ENCODE measurements around the gene CYFIP1. TPM values are rescaled to one million over a fixed set of nuclear protein-coding genes. Genes with fewer than 3 reads are reported as not detected.

Gene CYFIP1
- total RNA-seq, 1 donor from 2014 or later: 14.5 TPM

DNA sequence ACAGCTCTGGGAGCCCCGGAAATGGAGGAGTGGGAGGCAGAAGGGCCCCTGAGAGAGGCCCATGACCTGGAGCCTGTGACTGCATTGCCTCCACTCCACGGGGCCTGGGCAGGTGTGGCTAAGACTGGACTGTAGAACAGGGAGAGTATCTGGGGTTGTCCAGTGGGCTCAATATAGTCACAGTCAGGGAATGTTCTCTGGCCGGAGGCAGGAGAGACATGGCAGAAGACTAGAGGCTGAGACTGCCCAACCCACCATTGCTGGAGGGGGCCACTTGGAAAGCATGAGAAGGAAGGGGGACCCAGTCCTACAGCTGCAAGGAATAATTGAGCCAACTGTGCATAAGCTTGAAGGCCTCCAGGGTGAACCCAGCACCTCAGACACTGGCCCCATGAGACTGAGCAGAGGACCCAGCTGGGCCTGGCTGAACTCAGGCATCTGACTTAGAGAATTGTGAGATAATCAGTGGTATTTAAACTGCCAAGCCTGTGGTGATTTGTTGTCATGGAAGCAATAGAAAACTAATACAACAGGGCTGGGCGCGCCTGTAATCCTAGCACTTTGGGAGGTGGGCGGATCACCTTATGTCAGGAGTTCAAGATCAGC lies 108.6 kb downstream of the CYFIP1 start:
- intact Hi-C loops (cut with micrococcal nuclease): no loop called here

GRCh38 chr15:22870865-22871264 lies 109.3 kb downstream of the CYFIP1 start:
- intact Hi-C loops (cut with micrococcal nuclease): no loop called here

GRCh38 chr15:22869856-22870255 lies 110.3 kb downstream of the CYFIP1 start:
- intact Hi-C loops (cut with micrococcal nuclease): no loop called here

DNA sequence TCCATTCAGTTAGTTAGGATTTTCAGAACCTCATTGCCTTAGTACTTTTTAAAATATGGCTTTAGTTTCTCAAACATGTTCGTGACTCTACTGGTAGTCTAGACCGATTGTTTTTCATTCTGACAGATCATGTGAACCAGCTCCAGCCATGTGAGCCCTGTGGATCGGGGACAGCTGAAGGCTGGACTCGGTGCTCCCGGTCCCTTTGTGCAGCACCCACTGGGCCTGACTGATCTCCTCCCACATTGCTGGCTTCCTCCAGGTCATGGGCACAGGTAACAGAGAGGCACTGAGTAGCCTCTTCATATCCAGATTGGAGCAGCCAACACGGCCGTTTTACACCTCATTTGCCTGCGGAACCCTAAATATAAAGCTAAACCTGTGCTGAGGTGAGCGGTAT lies 111.2 kb downstream of the CYFIP1 start:
- intact Hi-C loops (cut with micrococcal nuclease): no loop called here

DNA sequence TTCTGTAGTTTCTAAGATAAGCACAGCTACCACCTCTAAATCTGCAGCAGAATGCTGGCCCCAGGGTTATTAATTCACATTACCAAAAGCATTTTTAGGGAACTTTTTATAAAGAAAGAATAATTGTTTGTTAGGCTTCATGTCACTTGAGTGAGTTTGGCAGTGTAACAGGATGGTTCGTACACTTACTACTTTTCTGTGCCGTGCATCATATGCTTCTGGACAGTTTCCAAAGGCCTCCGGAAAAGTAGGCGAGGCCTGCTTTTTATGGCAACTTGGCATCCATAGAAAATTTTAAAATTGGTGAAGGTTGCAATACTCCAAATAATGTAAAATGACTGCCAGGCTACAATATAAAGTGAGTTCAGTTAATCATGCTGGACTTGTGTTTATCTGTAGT lies 111.7 kb downstream of the CYFIP1 start:
- intact Hi-C loops (cut with micrococcal nuclease): no loop called here

DNA sequence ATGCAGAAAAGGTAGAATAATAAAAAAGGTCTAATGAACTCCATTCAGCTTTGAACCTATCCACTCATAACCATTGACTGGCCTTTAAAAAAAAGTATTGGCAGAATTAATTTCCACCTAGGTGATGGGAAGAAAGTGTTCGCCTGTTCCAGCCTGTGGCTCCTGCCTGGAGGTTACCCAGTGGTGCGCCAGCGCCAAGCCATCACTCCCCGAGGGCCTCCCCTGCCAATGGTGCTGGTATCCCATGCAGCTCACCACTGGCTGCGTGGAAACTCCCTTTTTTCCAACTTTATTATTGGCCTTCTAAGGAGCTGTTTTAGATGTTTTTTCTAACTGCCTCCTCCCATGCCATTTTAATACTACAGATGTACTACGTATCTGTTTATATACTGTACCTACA lies 112.3 kb downstream of the CYFIP1 start:
- intact Hi-C loops (cut with micrococcal nuclease): no loop called here

GRCh38 chr15:22866079-22866478 lies 114.1 kb downstream of the CYFIP1 start:
- intact Hi-C loops (cut with micrococcal nuclease): no loop called here

- intact Hi-C loops (cut with micrococcal nuclease): no loop called here
These were observed 116.8 kb downstream of the CYFIP1 start for GRCh38 chr15:22863356-22863755.

DNA sequence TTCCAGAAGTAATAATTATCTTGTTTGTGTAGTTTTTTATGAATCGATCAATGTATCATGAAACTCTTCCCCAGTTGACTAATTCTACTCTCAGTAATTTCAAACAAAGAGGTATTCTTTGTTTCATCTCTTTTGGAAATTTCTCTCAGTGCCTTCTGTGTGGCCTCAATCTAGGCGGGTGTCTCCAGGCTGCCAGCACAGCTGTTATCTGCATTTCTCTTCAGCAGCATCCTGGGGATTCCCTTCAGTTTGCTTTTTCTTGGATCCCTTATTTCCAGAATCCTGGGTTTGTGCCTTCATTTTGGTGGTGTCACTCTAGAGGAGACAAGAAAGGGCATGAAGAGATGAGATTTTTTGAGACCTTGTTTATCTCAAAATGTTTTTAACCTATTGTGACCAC lies 119.0 kb downstream of the CYFIP1 start:
- intact Hi-C loops (cut with micrococcal nuclease): no loop called here

GRCh38 chr15:22856659-22857058 lies 123.5 kb downstream of the CYFIP1 start:
- intact Hi-C loops (cut with micrococcal nuclease): no loop called here

DNA sequence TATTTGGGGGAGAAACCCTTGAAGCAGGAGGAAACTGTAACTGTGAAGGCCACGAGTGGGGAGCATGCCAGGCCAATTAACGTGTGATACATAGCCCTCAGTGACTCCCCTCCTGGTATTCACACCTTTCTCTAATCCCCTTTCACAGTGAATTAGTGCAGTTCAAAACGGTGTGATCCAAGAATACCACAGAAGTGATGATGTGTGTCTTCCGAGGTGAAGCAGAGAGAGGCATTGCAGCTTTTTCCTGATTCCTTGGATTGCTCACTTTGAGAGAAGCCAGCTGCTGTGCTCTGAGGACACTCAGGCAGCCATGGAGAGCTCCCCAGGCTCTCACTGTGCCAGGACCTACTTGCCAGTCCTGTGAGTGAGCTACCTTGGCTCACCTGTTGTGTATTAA lies 124.4 kb downstream of the CYFIP1 start:
- intact Hi-C loops (cut with micrococcal nuclease): no loop called here

DNA sequence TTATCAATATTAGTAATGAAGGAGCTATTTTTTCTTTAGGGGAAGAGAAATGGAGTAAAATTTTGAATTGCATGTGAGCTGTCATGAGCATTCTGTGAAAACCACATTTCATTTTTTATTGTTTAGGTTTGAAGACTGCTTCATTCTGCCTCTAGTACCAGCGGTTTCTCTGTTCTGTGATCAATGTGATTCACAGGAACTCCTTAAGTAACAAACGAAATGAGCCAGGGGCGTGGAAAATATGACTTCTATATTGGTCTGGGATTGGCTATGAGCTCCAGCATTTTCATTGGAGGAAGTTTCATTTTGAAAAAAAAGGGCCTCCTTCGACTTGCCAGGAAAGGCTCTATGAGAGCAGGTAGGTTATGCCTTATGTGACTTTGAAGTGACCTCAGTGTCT lies 128.7 kb downstream of the CYFIP1 start:
- intact Hi-C loops (cut with micrococcal nuclease): no loop called here

- intact Hi-C loops (cut with micrococcal nuclease): no loop called here
These were observed 130.1 kb downstream of the CYFIP1 start for GRCh38 chr15:22850055-22850454.

DNA sequence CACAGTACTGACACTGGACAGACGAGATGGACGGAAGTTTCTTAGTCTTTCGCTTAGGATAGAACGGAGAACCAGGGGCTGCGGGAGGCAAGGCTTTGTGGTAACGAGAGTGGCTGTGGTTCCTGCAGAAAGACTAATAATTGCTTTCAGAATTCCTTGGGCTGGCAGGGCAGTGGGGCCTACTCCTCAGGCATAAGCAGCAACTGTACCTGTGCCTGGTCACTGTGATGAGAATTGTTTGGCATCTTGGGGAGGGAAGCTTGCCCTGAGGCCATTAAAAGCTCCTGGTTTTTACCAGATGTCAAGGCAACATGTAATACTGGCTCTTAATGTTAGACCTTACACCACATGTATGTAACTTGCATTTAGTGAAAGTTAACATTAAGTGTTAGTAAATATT lies 134.1 kb downstream of the CYFIP1 start:
- intact Hi-C loops (cut with micrococcal nuclease): no loop called here

GRCh38 chr15:22845289-22845900 lies 134.8 kb downstream of the CYFIP1 start:
- intact Hi-C loops (cut with micrococcal nuclease): no loop called here

DNA sequence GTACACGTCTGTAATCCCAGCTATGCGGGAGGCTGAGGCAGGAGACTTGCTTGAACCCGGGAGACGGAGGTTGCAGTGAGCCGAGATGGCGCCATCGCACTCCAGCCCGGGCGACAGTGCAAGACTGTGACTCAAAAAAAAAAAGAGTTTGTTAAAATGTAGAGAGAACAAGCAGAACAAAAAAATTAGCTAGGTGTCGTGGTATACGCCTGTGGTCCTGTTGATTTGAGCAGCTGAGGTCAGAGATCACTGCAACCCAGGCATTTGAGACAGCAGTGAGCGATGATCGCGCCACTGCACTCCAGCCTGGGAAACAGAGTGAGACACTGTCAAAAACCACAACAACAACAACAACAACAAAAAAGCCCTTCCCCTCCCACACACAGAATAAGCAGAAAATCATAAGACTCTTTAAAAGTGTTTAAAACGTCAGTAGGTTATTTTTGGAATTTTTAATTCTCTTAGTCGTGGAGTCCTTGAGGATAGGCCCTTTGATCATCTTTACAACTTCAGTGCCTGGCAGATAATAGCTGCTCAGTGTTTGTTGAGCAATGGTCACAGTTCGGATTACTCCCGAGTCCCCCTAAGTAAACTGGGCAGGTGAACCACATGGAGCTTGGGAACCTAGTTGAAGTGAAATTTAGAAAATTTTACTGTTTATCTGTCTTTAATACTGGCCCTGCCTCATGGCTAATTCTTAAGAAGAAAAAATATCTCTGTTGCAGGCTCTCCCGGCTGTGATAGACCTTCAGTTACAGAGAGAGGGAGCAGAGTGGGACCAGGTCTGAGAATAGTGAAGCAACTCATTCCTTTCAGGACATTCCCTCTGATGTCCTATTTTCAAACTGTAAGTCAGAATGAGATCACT lies 135.5 kb downstream of the CYFIP1 start:
- intact Hi-C loops (cut with micrococcal nuclease): no loop called here

GRCh38 chr15:22839046-22839695 lies 141.0 kb downstream of the CYFIP1 start:
- intact Hi-C loops (cut with micrococcal nuclease): no loop called here

DNA sequence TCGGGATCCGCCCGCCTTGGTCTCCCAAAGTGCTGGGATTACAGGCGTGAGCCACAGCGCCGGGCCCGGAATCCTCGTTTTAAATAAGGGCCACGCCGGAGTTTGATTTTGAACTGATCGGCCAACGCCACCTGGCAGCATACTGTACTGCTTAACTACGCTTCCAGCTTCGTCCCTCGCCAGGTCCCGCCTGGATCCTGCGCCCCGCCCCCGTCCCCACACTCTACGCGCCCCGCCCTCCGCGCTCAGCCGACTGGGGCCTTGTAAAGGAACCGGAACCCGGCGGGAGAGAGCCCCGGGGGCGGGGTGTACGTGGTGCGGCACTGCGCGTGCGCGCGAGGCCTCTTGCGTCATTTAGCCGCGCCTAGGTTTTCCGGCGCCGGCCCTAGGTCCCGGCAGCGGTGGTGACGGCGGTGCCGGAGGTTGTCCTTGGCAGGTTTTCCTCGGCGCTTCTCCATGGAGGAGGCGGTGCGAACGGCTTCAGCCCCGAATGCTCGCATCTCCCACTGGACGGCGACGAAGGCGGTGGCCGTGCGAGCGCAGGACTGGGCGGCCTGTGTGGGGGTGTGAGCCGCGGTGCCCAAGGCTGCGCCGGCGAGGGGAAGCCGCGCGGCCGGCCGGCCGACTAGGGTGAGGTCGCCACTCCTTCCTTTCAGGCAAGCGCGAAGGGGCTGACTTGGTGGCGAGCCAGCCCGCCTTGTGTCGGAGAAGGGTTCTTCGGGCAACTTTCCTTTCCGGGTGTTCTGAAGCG lies 141.7 kb downstream of the CYFIP1 start, which contains the start of gene NIPA2:
NIPA2 (plus strand) TSS at position 375 of the 751 bp plus-strand sequence. CDS start 13,066 bp downstream, outside the sequence.
- intact Hi-C loops (cut with micrococcal nuclease): loop anchor here (1.0 kb wide), 2 partner anchors 52 to 201 kb away; partner anchors contain the start of genes NIPA1 and TUBGCP5

DNA sequence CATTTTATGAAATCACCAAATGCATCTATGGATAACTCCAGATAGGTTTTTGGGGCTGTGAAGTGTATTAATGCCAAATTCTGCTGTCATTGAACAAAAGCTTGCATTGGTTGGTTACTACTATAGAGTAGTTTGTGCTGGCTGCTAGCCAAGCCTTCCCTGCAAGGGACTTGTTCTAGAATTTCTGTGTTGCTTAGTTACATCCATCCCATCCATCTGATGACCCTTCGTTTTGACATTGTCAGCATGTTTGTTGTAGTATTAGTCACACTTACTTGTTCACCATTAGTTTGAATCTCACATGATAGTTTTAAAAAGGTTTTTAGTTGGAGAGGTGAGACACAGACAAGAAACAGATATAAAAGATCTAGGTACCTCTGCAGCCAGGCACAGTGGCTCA lies 148.7 kb downstream of the CYFIP1 start:
- intact Hi-C loops (cut with micrococcal nuclease): no loop called here

GRCh38 chr15:22827125-22827524 lies 153.0 kb downstream of the CYFIP1 start:
- intact Hi-C loops (cut with micrococcal nuclease): no loop called here
